Type B pancreatic cell (in vitro differentiated cells): ENCODE data around the gene MIA. TPM values are rescaled to one million over a fixed set of nuclear protein-coding genes. Genes with fewer than 3 reads are reported as not detected.

Source experiments
- DNase-seq: peaks from one replicate; pipeline ENCODE4 v3.0.0; 2021; ENCODE audit warnings: mixed read lengths; ENCODE audit not compliant: unreplicated experiment; ENCODE audit errors: extremely low spot score
- H3K27ac Mint-ChIP-seq: 2 replicates; pipeline ENCODE4 v1.8.0; 2021; ENCODE audit warnings: mild to moderate bottlenecking, mixed read lengths
- H3K27me3 Mint-ChIP-seq: 2 replicates; pipeline ENCODE4 v1.8.0; 2021; ENCODE audit warnings: mixed read lengths
- H3K36me3 Mint-ChIP-seq: 2 replicates; pipeline ENCODE4 v1.8.0; 2021; ENCODE audit warnings: mixed read lengths
- H3K4me1 Mint-ChIP-seq: one replicate; pipeline ENCODE4 v1.8.0; 2021; ENCODE audit warnings: mixed read lengths; ENCODE audit not compliant: unreplicated experiment
- H3K4me3 Mint-ChIP-seq: 2 replicates; pipeline ENCODE4 v1.8.0; 2021; ENCODE audit warnings: mild to moderate bottlenecking, mixed read lengths
- H3K9me3 Mint-ChIP-seq: 2 replicates; pipeline ENCODE4 v1.8.0; 2021; ENCODE audit warnings: mixed read lengths
- total RNA-seq: library from RNA; stranded (reverse); gene quantifications from 2 replicates; pipeline ENCODE4 v1.2.1, GENCODE V29; 2021; ENCODE audit warnings: low replicate concordance
- TF ChIP-seq, protein P1 (sequence below): fragments of 200-600 bp; sonication (generic); conservative IDR thresholded peaks from 2 replicates; pipeline ENCODE4 v1.5.0; 2021; ENCODE audit warnings: antibody characterized with exemption, mild to moderate bottlenecking

MIA gene
- total RNA-seq, 1 donor from 2014 or later = 3.2 TPM

GRCh38 chr19:40754611-40755247, 20.6 kb upstream of the MIA start:
- peak overlapping the region; percentile 84 for H3K4me3 Mint-ChIP-seq
- peak overlapping the region; percentile 95 for H3K27ac Mint-ChIP-seq
- DNase-seq = no peak
- peaks cover 27% of the 10 kb centered on the region for H3K4me1 Mint-ChIP-seq
- H3K36me3 Mint-ChIP-seq = peaks cover 20% of the 10 kb centered on the region
- no peaks in the 10 kb centered on the region for H3K27me3 Mint-ChIP-seq
- TF ChIP-seq, protein P1, sequence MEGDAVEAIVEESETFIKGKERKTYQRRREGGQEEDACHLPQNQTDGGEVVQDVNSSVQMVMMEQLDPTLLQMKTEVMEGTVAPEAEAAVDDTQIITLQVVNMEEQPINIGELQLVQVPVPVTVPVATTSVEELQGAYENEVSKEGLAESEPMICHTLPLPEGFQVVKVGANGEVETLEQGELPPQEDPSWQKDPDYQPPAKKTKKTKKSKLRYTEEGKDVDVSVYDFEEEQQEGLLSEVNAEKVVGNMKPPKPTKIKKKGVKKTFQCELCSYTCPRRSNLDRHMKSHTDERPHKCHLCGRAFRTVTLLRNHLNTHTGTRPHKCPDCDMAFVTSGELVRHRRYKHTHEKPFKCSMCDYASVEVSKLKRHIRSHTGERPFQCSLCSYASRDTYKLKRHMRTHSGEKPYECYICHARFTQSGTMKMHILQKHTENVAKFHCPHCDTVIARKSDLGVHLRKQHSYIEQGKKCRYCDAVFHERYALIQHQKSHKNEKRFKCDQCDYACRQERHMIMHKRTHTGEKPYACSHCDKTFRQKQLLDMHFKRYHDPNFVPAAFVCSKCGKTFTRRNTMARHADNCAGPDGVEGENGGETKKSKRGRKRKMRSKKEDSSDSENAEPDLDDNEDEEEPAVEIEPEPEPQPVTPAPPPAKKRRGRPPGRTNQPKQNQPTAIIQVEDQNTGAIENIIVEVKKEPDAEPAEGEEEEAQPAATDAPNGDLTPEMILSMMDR = peak; percentile 17
- H3K9me3 Mint-ChIP-seq = no peaks in the 10 kb centered on the region

- TF ChIP-seq, protein P1 = no peak
- Mint-ChIP-seq H3K36me3 (peaks cover 20% of the 10 kb centered on the region), H3K27ac (peak overlapping the region; percentile 95)
Observed at GRCh38 chr19:40755248-40755624, 20.1 kb upstream of the MIA start.

GRCh38 chr19:40755791-40756190, 19.5 kb upstream of the MIA start:
- peak overlapping the region; percentile 95 for H3K27ac Mint-ChIP-seq
- no peaks in the 10 kb centered on the region for H3K9me3 Mint-ChIP-seq
- peaks cover 19% of the 10 kb centered on the region for H3K4me1 Mint-ChIP-seq
- TF ChIP-seq, protein P1 = no peak
- H3K27me3 Mint-ChIP-seq = no peaks in the 10 kb centered on the region
- DNase-seq = no peak
- peak overlapping the region; percentile 34 for H3K4me3 Mint-ChIP-seq
- H3K36me3 Mint-ChIP-seq = peaks cover 20% of the 10 kb centered on the region

More at GRCh38 chr19:40755248-40755624, 20.1 kb upstream of the MIA start:
- peak overlapping the region; percentile 34 for H3K4me3 Mint-ChIP-seq
- H3K9me3 Mint-ChIP-seq = no peaks in the 10 kb centered on the region
- H3K4me1 Mint-ChIP-seq = peaks cover 22% of the 10 kb centered on the region
- DNase-seq = no peak
- no peaks in the 10 kb centered on the region for H3K27me3 Mint-ChIP-seq

DNA sequence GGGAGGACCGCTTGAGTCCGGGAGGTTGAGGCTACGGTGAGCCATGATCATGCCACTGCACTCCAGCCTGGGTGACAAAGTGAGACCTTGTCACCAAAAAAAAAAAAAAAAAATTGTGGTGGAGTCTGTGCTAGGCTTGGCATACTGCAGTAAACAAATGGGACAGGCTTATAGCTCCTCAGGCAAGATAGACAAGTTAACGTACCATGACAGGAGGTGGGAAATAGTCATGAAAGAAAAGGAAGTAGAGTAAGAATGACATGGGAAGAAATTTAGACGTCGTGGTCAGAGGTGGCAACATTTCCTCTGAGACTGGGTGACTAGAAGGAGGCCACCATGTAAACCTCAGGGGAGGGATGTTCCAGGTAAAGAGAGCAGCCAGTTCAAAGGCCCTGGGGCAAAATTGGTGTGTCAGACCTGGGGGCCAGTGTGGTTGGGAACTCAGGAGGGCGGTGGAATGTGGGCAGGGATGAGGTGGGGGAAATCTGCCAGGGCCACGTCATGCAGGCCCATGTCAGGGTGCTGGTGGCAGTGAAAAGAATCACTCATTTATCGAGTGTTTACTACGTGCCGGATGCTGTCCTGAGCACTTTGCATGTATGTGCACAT, 18.7 kb upstream of the MIA start:
- Mint-ChIP-seq H3K4me1 (peaks cover 19% of the 10 kb centered on the region), H3K9me3 (no peaks in the 10 kb centered on the region), H3K27me3 (no peaks in the 10 kb centered on the region), H3K4me3 (peak overlapping the region; percentile 12), H3K36me3 (peaks cover 23% of the 10 kb centered on the region), H3K27ac (peak overlapping the region; percentile 62)
- TF ChIP-seq, protein P1 = no peak
- no peak for DNase-seq

GRCh38 chr19:40758491-40758890, 16.8 kb upstream of the MIA start:
- DNase-seq = no peak
- Mint-ChIP-seq H3K36me3 (peaks cover 28% of the 10 kb centered on the region), H3K4me3 (no peak overlapping the region), H3K27me3 (no peaks in the 10 kb centered on the region), H3K4me1 (peaks cover 15% of the 10 kb centered on the region), H3K9me3 (no peaks in the 10 kb centered on the region), H3K27ac (no peak overlapping the region)
- TF ChIP-seq, protein P1 = no peak
